Loucy (cell line): ENCODE results near the gene MYD88.

Experiments used
- H2AFZ ChIP-seq: fragments of 200-600 bp; sonication (generic); 2 replicates; pipeline ENCODE4 v1.6.0; 2016; ENCODE audit warnings: antibody characterized with exemption, mild to moderate bottlenecking, low read length, moderate library complexity
- H3F3A ChIP-seq: fragments of 200-600 bp; 2 replicates; pipeline ENCODE4 v1.6.0; 2016; ENCODE audit warnings: antibody characterized with exemption, low read depth, mild to moderate bottlenecking
- H3K27me3 ChIP-seq: fragments of 200-600 bp; sonication (generic); 2 replicates; pipeline ENCODE4 v1.6.1; 2014; ENCODE audit warnings: low read length, mild to moderate bottlenecking; ENCODE audit not compliant: insufficient read depth, poor library complexity, severe bottlenecking
- H3K36me3 ChIP-seq: fragments of 200-600 bp; sonication (generic); 2 replicates; pipeline ENCODE4 v1.6.1; 2016; ENCODE audit warnings: low read length; ENCODE audit not compliant: insufficient read depth
- H3K4me1 ChIP-seq: fragments of 200-600 bp; sonication (generic); 2 replicates; pipeline ENCODE4 v1.5.1; 2014; ENCODE audit warnings: low read length, mild to moderate bottlenecking; ENCODE audit not compliant: insufficient read depth, poor library complexity, severe bottlenecking
- H3K4me2 ChIP-seq: fragments of 200-600 bp; sonication (generic); 2 replicates; pipeline ENCODE4 v1.6.0; 2014; ENCODE audit warnings: antibody characterized with exemption, low read length, low read depth, mild to moderate bottlenecking; ENCODE audit not compliant: poor library complexity, severe bottlenecking
- H3K4me3 ChIP-seq: fragments of 200-600 bp; sonication (generic); 2 replicates; pipeline ENCODE4 v1.5.1; 2014; ENCODE audit warnings: low read length, mild to moderate bottlenecking, mixed read lengths; ENCODE audit not compliant: poor library complexity, severe bottlenecking
- H3K79me2 ChIP-seq: fragments of 200-600 bp; sonication (generic); 2 replicates; pipeline ENCODE4 v1.6.1; 2014; ENCODE audit warnings: low read length; ENCODE audit not compliant: insufficient read depth
- H3K9ac ChIP-seq: fragments of 200-600 bp; sonication (generic); 2 replicates; pipeline ENCODE4 v1.6.0; 2014; ENCODE audit warnings: mild to moderate bottlenecking, low read depth, low read length, moderate library complexity; ENCODE audit not compliant: poor library complexity, severe bottlenecking
- H3K9me2 ChIP-seq: fragments of 200-600 bp; sonication (generic); replicated peaks from 2 replicates; pipeline ENCODE4 v1.6.1; 2016; ENCODE audit warnings: low read depth, low read length, mixed read lengths
- H3K9me3 ChIP-seq: fragments of 200-600 bp; sonication (generic); 2 replicates; pipeline ENCODE4 v1.6.1; 2014; ENCODE audit warnings: mild to moderate bottlenecking, antibody characterized with exemption, low read length, low read depth; ENCODE audit not compliant: insufficient read depth
- H4K20me1 ChIP-seq: fragments of 200-600 bp; sonication (generic); 2 replicates; pipeline ENCODE4 v1.6.0; 2014; ENCODE audit warnings: antibody characterized with exemption, low read length, mild to moderate bottlenecking; ENCODE audit not compliant: insufficient read depth, poor library complexity, severe bottlenecking
- EZH2phosphoT487 ChIP-seq: fragments of 200-600 bp; IDR thresholded peaks from 2 replicates; pipeline ENCODE4 v1.6.1; 2018; ENCODE audit warnings: antibody characterized with exemption, mild to moderate bottlenecking, moderate library complexity, borderline replicate concordance
- TF ChIP-seq, protein P1 (sequence below): fragments of 200-600 bp; sonication (generic); conservative IDR thresholded peaks from 2 replicates; pipeline ENCODE4 v1.5.1; 2014; ENCODE audit warnings: mild to moderate bottlenecking, antibody characterized with exemption, low read length

The MYD88 gene

GRCh38 chr3:38147421-38147820 is 9.0 kb downstream of the MYD88 start:
- no peak for TF ChIP-seq EZH2phosphoT487
- TF ChIP-seq, protein P1, sequence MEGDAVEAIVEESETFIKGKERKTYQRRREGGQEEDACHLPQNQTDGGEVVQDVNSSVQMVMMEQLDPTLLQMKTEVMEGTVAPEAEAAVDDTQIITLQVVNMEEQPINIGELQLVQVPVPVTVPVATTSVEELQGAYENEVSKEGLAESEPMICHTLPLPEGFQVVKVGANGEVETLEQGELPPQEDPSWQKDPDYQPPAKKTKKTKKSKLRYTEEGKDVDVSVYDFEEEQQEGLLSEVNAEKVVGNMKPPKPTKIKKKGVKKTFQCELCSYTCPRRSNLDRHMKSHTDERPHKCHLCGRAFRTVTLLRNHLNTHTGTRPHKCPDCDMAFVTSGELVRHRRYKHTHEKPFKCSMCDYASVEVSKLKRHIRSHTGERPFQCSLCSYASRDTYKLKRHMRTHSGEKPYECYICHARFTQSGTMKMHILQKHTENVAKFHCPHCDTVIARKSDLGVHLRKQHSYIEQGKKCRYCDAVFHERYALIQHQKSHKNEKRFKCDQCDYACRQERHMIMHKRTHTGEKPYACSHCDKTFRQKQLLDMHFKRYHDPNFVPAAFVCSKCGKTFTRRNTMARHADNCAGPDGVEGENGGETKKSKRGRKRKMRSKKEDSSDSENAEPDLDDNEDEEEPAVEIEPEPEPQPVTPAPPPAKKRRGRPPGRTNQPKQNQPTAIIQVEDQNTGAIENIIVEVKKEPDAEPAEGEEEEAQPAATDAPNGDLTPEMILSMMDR, result no peak
- Histone ChIP-seq H3K9me2 (no peaks in the 10 kb centered on the region), H3K36me3 (no peaks in the 10 kb centered on the region), H3K79me2 (no peaks in the 10 kb centered on the region), H3K27me3 (no peaks in the 10 kb centered on the region), H3K9me3 (peaks cover 12% of the 10 kb centered on the region; the same call in 1 of the 2 replicates), H3K4me3 (no peak overlapping the region), H3K4me2 (no peak overlapping the region), H3F3A (no peaks in the 10 kb centered on the region), H2AFZ (no peak overlapping the region), H3K9ac (no peak overlapping the region), H4K20me1 (no peaks in the 10 kb centered on the region), H3K4me1 (peaks cover 9% of the 10 kb centered on the region)

- Histone ChIP-seq H3K9ac (no peak overlapping the region), H3K79me2 (no peaks in the 10 kb centered on the region), H3F3A (no peaks in the 10 kb centered on the region), H4K20me1 (no peaks in the 10 kb centered on the region), H3K4me1 (peaks cover 9% of the 10 kb centered on the region), H2AFZ (no peak overlapping the region), H3K4me3 (no peak overlapping the region), H3K9me3 (peaks cover 12% of the 10 kb centered on the region; the same call in 1 of the 2 replicates), H3K9me2 (no peaks in the 10 kb centered on the region), H3K27me3 (no peaks in the 10 kb centered on the region), H3K4me2 (no peak overlapping the region), H3K36me3 (no peaks in the 10 kb centered on the region)
- TF ChIP-seq, protein P1, result no peak
- no peak for TF ChIP-seq EZH2phosphoT487
Measured at GRCh38 chr3:38148311-38148882, 9.9 kb downstream of the MYD88 start.

DNA sequence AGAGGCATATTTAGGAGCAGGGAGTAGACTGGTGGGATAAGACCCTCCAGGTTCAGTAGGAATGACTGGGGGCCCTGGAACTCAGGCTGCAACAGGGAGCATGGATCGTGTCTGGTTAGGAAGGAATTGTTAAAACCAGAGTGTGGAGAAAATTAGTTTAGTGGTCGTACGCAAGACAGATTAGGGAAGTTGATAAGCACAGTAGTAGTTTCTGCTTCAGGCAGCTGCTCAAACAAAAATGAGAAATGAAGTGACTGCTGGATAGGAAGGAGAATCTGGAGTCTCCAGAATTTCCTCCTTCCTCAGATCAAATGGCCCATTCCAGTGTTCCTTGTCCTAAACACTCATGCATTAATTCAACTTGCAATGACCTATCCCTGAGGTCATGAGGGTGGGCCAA is 11.2 kb downstream of the MYD88 start:
- Histone ChIP-seq H3K36me3 (no peaks in the 10 kb centered on the region), H3K4me2 (no peak overlapping the region), H3K4me3 (no peak overlapping the region), H4K20me1 (no peaks in the 10 kb centered on the region), H3K27me3 (no peaks in the 10 kb centered on the region), H2AFZ (no peak overlapping the region), H3K9ac (no peak overlapping the region), H3K9me3 (peaks cover 12% of the 10 kb centered on the region; the same call in 1 of the 2 replicates), H3K79me2 (no peaks in the 10 kb centered on the region), H3F3A (no peaks in the 10 kb centered on the region), H3K4me1 (peaks cover 9% of the 10 kb centered on the region), H3K9me2 (no peaks in the 10 kb centered on the region)
- TF ChIP-seq, protein P1, result no peak
- TF ChIP-seq EZH2phosphoT487, result no peak
